Endothelial cell of umbilical vein (primary cell): ENCODE measurements around the gene RGS7. TPM values are rescaled to one million over a fixed set of nuclear protein-coding genes. Genes with fewer than 3 reads are reported as not detected.

ENCODE experiments used
- BruUV-seq: library from RNA; stranded (reverse); fragments of 400-500 nt; replicated peaks from 2 replicates; lab custom pipeline; 2021; lab: Mats Ljungman, UMichigan
- CTCF ChIA-PET: fragments of 300-600, 350-600 bp; sonication (Branson Sonifier 250); formaldehyde crosslinking; loops from one replicate; lab custom pipeline; 2021; ENCODE audit warnings: antibody characterized with exemption, inconsistent platforms; lab: Charles Lee
- POLR2A ChIA-PET: fragments of 300-600, 350-600 bp; sonication (Branson Sonifier 250); formaldehyde crosslinking; loops from one replicate; lab custom pipeline; 2021; ENCODE audit warnings: antibody characterized with exemption, inconsistent platforms; lab: Charles Lee
- DNase-seq: peaks from one replicate; pipeline ENCODE4 v3.0.0-alpha.2; 2011; ENCODE audit warnings: low read depth, low spot score
- FAIRE-seq: peaks from 2 replicates; lab custom pipeline; 2011; peaks lifted over from hg19 to GRCh38; lab: Jason Lieb, UNC
- H2AFZ ChIP-seq: 2 replicates; pipeline ENCODE4 v1.6.0; 2012; ENCODE audit warnings: low read depth, low read length, control low read depth, inconsistent platforms
- H3K27ac ChIP-seq: 2 replicates; pipeline ENCODE4 v1.5.1; 2011; ENCODE audit warnings: low read depth, mild to moderate bottlenecking, control low read depth, low read length, moderate library complexity; ENCODE audit not compliant: insufficient read depth
- H3K27me3 ChIP-seq, 2 experiments: 2 replicates each; pipeline versions ENCODE4 v1.6.0 to v1.6.1; 2011; ENCODE audit warnings: low read length in 2 of 2, mixed read lengths in 1 of 2; ENCODE audit not compliant: control insufficient read depth in 2 of 2, insufficient read depth in 2 of 2
- H3K36me3 ChIP-seq, 2 experiments: 2 replicates in 1 of 2; 3 replicates in 1 of 2; pipeline ENCODE4 v1.5.1; 2011; ENCODE audit warnings: low read length in 2 of 2, mild to moderate bottlenecking in 1 of 2, moderate library complexity in 1 of 2; ENCODE audit not compliant: control insufficient read depth in 2 of 2, insufficient read depth in 2 of 2; ENCODE audit errors: extremely low read depth in 1 of 2
- H3K4me1 ChIP-seq: 3 replicates; pipeline ENCODE4 v1.5.1; 2011; ENCODE audit warnings: mild to moderate bottlenecking, low read length; ENCODE audit not compliant: control insufficient read depth, insufficient read depth; ENCODE audit errors: extremely low read depth
- H3K4me2 ChIP-seq: 2 replicates; pipeline ENCODE4 v1.6.1; 2011; ENCODE audit warnings: low read length, control low read depth, mixed read lengths; ENCODE audit not compliant: insufficient read depth
- H3K4me3 ChIP-seq, 3 experiments: fragments of 200-600 bp in 1 of 3; sonication (generic), shearing (Covaris generic) in 1 of 3; replicated peaks in 1 of 3; 2 replicates each; pipeline ENCODE4 v1.5.1; 2011 to 2016; ENCODE audit warnings: control low read depth in 3 of 3, low read length in 3 of 3, mild to moderate bottlenecking in 2 of 3, inconsistent platforms in 1 of 3, low read depth in 1 of 3, moderate library complexity in 1 of 3; ENCODE audit not compliant: insufficient read depth in 1 of 3
- H3K79me2 ChIP-seq: 2 replicates; pipeline ENCODE4 v1.6.0; 2012; ENCODE audit warnings: low read length, inconsistent platforms; ENCODE audit not compliant: control insufficient read depth, insufficient read depth
- H3K9ac ChIP-seq: replicated peaks from 2 replicates; pipeline ENCODE3; 2011; ENCODE audit warnings: low read length, control low read depth; ENCODE audit not compliant: insufficient read depth; ENCODE audit errors: extremely low read depth
- H3K9me1 ChIP-seq: replicated peaks from 3 replicates; pipeline ENCODE4 v1.6.0; 2011; ENCODE audit warnings: mild to moderate bottlenecking, low read length; ENCODE audit not compliant: control insufficient read depth, insufficient read depth; ENCODE audit errors: extremely low read depth
- H3K9me3 ChIP-seq: replicated peaks from 2 replicates; pipeline ENCODE4 v1.5.1; 2012; ENCODE audit warnings: low read length, inconsistent platforms; ENCODE audit not compliant: control insufficient read depth, insufficient read depth
- H4K20me1 ChIP-seq: replicated peaks from 2 replicates; pipeline ENCODE3; 2011; ENCODE audit warnings: mild to moderate bottlenecking, low read length; ENCODE audit not compliant: control insufficient read depth, insufficient read depth; ENCODE audit errors: extremely low read depth
- CTCF ChIP-seq, 2 donors: IDR thresholded peaks; 1 replicate in 1 of 2; 2 replicates in 1 of 2; pipeline ENCODE4 v1.5.1; 2011; ENCODE audit warnings: low read length in 2 of 2, mild to moderate bottlenecking in 2 of 2, moderate library complexity in 2 of 2, control low read depth in 1 of 2, inconsistent platforms in 1 of 2, low read depth in 1 of 2; ENCODE audit not compliant: insufficient read depth in 1 of 2; ENCODE audit errors: extremely low read depth in 1 of 2
- EZH2 ChIP-seq: IDR thresholded peaks from 2 replicates; pipeline ENCODE4 v1.6.1; 2012; ENCODE audit warnings: borderline replicate concordance, low read depth, mild to moderate bottlenecking, moderate library complexity, low read length, inconsistent platforms; ENCODE audit not compliant: severe bottlenecking
- GATA2 ChIP-seq: IDR thresholded peaks from 2 replicates; pipeline ENCODE4 v1.7.0; 2011; ENCODE audit warnings: low read depth, mild to moderate bottlenecking, moderate library complexity, mixed read lengths, low read length; ENCODE audit not compliant: insufficient read length, insufficient read depth
- JUN ChIP-seq: IDR thresholded peaks from 2 replicates; pipeline ENCODE4 v1.6.1; 2011; ENCODE audit warnings: borderline replicate concordance, low read depth; ENCODE audit not compliant: insufficient read length, insufficient read depth
- MYC ChIP-seq: IDR thresholded peaks from one replicate; pipeline ENCODE4 v1.6.1; 2011; ENCODE audit warnings: mild to moderate bottlenecking, low read depth, low read length
- POLR2A ChIP-seq: IDR thresholded peaks from 2 replicates; pipeline ENCODE4 v1.6.1; 2012; ENCODE audit warnings: low read depth, mild to moderate bottlenecking, control low read depth, low read length
- dilution Hi-C: fragments of 300-500 bp; cut with MboI; formaldehyde crosslinking; loops from one replicate; pipeline ENCODE4 v1.15.0; 2019; ENCODE audit warnings: low sequenced_read_pairs; ENCODE audit not compliant: extremely low pct_ligation_motif_present
- intact Hi-C: fragments of 100-400 bp; cut with micrococcal nuclease; formaldehyde crosslinking; loops from one replicate; pipeline ENCODE4 v1.10.0; 2022
- polyA plus RNA-seq, 4 experiments: library from polyadenylated mRNA; depleted of rRNA in 3 of 4; stranded (reverse) in 3 of 4; unstranded in 1 of 4; fragments of >200 nt; gene quantifications; 2 replicates each; pipeline versions ENCODE4 v1.2.1 to v1.2.3, GENCODE V29; 2011 to 2012; ENCODE audit warnings: missing spikeins in 1 of 4
- total RNA-seq: library from RNA; stranded (reverse); gene quantifications from 2 replicates; pipeline ENCODE4 v1.2.3, GENCODE V29; 2021

The RGS7 gene
- total and polyA plus RNA-seq, 2 donors (not counting 3 experiments of a cell fraction or from before 2014, with no cell fraction given), result 0.43 to 0.44 TPM

GRCh38 chr1:240942901-240943300 is 414.1 kb downstream of the RGS7 start:
- Histone ChIP-seq H3K9ac (no peak overlapping the region), H3K4me1 (peaks cover 9% of the 10 kb centered on the region), H3K9me3 (no peaks in the 10 kb centered on the region), H3K27me3 (no peaks in the 10 kb centered on the region), H3K4me2 (no peak overlapping the region), H2AFZ (no peak overlapping the region), H3K4me3 (no peak overlapping the region), H3K79me2 (no peaks in the 10 kb centered on the region), H3K9me1 (no peaks in the 10 kb centered on the region), H3K27ac (no peak overlapping the region), H4K20me1 (no peaks in the 10 kb centered on the region), H3K36me3 (no peaks in the 10 kb centered on the region)
- DNase-seq (no peak), FAIRE-seq (no peak)
- intact Hi-C loops, result no loop called here
- no TSS peak for BruUV-seq
- TF ChIP-seq CTCF (IDR thresholded peaks at IDR 0.05; ENCODE audit: extremely low read depth in 1 of 2, insufficient read depth in 1 of 2, low read depth in 1 of 2, low read length in 2 of 2) (no peak), MYC (no peak), GATA2 (no peak), JUN (no peak), POLR2A (no peak), EZH2 (no peak)
- ChIA-PET CTCF (interaction anchor here (0.8 to 2.5 kb wide), 2 partner anchors 55 to 211 kb away, joined by 3 to 9 read pairs; no protein-coding TSS in a partner anchor), POLR2A (no interaction called here)
- dilution Hi-C loops, result no loop called here
